OCI-LY1 (cell line): Measurements from ENCODE around the gene NOP14.

Source experiments
- CTCF ChIP-seq: fragments of 200-600 bp; sonication (generic), shearing (Covaris generic); IDR thresholded peaks from 2 replicates; pipeline ENCODE4 v1.5.1; 2017; ENCODE audit warnings: mild to moderate bottlenecking, antibody characterized with exemption, low read length, moderate library complexity, mixed read lengths
- EZH2 ChIP-seq: fragments of 200-600 bp; sonication (generic), shearing (Covaris generic); IDR thresholded peaks from 2 replicates; pipeline ENCODE4 v1.8.0; 2017; ENCODE audit warnings: borderline replicate concordance, mixed run types, mild to moderate bottlenecking, antibody characterized with exemption, low read length, moderate library complexity, mixed read lengths

- TF ChIP-seq CTCF (no peak), EZH2 (no peak)
Observed at GRCh38 chr4:2924286-2924685, 38.9 kb downstream of the NOP14 start.
